Renal cortex interstitium (tissue), 11 donors: ENCODE data around the gene HIRIP3. TPM values are rescaled to one million over a fixed set of nuclear protein-coding genes. Genes with fewer than 3 reads are reported as not detected.

Experiments used
- DNase-seq, 11 donors: peaks; one replicate each; pipeline ENCODE4 v3.0.0-alpha.2; 2013; ENCODE audit warnings: low read depth in 9 of 11, low spot score in 4 of 11; ENCODE audit errors: extremely low read depth in 1 of 11
- polyA plus RNA-seq, 3 donors: library from polyadenylated mRNA; unstranded; fragments of 120-200 nt; gene quantifications; one replicate each; pipeline ENCODE4 v1.2.1, GENCODE V29; 2013; ENCODE audit not compliant: insufficient read length in 3 of 3

The HIRIP3 gene
- polyA plus RNA-seq, 3 donors = 16.4 to 22.1 (median 19.3) TPM

DNA sequence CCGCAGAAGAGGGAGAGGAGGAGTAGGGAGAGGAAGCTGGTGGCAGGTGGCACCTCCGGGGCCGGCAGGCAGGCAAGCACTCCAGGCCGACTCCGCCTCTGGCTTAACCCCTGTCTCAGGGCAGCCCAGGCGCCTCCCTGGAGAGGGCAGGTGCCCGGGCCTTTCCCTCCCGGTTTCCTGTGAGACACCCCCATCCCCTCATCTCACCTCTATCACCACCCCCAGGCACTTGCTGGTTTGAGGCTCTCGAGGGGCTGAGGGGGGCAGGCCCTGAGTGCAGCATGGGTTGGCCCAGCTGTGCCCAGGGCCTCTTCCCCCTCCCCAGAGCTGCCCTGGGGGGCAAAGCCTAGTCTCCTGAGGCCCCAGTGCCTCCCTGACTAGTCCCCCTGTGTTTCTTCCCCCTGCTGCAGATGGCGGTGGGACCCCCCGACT lies 9.4 kb upstream of the HIRIP3 start:
- DNase-seq = no peak

GRCh38 chr16:30004424-30004776 lies 9.0 kb upstream of the HIRIP3 start:
- DNase-seq = no peak

GRCh38 chr16:30003670-30004423 lies 8.4 kb upstream of the HIRIP3 start:
- no peak for DNase-seq

GRCh38 chr16:30002614-30003346 lies 7.4 kb upstream of the HIRIP3 start:
- no peak for DNase-seq

DNA sequence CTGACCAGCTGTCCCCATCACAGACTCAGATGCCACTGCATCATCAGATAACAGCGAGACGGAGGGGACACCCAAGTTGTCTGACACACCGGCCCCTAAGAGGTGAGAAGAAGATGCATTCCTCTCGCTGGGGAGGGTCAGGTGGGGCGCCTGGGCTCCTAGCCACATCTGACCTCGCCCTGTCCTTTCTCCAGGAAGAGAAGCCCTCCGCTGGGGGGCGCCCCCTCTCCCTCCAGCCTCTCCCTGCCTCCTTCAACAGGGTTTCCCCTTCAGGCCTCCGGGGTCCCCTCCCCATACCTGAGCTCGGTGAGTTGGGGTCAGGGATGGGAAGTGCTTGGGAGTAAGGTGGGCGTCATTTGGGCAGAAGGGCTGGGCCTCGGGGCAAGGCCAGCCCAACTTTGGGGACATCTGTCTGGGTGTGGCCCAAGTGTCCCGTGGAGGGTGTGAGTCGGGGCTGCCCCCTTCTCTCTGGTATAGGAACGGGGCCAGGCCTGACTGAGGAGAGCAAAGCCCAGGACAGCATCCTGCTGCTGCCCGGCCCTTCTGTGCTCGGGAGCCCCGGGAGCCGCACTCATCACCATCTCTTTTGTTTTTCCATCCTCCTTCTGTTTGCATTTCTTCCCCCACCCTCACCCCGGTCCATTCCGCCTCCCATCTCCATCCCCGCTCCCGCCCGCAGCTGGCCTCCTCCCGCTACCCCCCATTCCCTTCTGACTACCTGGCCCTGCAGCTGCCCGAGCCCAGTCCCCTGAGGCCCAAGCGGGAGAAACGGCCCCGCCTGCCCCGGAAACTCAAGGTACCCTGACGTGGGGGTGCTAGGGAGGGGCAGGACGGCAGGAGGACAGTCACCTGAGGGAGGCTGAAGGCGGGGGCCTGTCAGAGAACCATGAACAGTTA lies 5.6 kb upstream of the HIRIP3 start:
- no peak for DNase-seq

- no peak for DNase-seq
These were observed 4.2 kb upstream of the HIRIP3 start for GRCh38 chr16:29999605-30000004.

GRCh38 chr16:29996766-29997250 lies 1.4 kb upstream of the HIRIP3 start:
- no peak for DNase-seq

DNA sequence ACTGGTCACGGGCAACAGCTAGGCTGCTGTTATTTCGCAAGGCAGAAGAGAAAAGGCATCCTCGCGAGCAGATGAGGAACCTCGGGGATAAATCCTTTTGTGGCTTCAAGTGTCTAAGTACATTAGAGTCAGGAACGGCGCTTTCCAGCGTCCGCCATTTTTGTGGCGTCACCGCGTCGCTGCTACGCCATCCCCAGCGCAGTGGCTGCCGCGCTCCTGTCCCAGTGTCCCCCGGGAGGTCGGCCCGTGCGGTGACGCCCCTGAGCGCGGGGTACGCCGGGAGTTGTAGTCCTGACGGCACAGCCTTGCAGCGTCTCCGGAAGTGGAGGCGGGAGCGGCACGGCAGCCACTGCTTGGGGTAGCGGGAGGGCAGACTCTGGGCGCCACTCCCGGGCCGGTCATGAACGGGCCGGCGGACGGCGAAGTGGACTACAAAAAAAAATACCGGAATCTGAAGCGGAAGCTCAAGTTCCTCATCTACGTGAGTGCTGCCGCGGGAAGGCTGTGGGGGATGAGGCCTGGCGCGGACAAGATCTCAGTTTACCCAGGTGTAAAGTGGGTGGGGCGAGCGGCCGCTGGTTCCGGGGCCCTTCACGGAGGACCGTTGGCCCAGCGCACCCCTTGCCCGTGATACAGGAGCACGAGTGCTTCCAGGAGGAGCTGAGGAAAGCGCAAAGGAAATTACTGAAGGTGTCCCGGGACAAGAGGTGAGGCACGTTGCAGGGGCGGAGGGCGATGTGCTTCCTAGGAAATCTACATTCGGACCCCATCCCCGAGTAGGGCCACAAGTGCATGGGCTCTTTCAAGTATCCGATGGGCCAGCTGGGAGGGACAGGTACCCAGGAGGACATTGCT lies 721 bp upstream of the HIRIP3 start, which contains the start of gene INO80E:
TSS of gene INO80E (plus strand) at position 331 of the 855 bp plus-strand sequence. CDS start at position 401, 70 bp downstream.
- DNase-seq = peak; percentile 86 to 96 (median 94)

DNA sequence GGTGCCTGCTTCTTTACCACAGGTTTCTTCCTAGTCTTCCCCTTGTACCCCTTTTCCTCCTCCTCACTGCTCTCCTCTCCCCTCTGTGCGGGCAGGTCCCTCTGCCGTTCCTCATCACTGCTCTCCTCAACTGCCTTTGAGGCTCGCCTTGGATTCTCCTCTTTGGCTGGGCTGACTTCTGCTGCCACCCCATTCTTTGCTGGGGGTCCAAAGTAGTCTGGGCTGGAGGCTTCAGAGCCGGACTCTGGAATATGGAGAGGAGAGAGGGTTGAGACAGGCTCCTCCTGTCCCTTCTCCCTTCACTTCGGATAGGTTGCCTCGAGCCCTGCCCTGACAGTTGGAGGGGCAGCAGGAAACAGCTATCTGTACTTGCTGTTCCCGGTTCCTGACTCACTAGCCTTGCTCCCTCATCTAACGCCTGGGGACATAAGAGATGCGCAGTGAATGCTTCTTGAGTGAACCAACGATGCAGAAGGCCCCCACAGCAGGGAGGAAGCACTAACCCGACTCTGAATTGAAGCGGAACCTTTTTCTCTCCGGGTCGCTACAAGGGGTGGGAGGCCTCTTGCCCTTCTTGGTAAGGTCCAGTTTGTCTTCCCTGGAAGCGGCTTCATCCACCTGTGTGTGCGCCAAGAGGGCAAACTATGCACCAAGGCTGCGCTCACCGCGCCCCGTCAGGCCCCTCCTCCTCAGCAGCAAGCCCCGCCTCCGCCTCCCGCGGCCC lies 655 bp downstream of the HIRIP3 start:
- no peak for DNase-seq

- no peak for DNase-seq
These were observed 1.4 kb downstream of the HIRIP3 start for GRCh38 chr16:29993903-29994599.

DNA sequence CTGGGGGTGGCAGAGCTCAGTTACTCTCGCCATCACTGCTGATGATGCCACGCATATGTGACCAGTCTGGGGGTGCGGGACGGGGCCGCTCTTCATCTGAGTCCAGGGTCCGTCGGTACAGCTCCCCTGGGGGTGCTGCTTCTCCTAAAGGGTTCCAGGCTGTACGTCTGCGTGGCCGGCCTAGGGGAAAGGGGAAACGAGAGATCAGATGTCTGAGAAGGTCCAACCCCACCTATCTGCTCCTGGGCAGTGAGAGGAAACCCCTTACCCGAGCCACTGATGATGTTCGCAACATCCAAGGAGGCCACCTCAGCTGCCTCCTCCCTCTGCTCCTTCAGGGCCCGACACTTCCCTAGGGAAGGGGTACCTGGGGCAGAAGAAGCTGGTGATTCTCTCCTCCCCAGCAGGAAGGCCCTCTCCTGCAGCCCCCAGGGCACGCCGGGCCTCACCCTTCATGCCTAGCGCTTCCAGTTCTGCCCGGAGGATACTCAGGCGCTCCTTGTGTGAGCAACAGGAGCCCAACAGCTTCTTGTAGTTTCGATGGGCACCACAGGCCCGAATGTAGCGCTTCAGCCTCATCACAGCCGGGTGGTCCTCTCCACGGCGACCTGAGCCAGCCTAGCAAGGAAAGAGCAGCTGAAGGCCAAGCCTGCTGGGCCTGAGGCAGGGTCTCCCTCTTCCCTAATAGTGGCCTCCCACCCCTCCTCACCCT lies 2.1 kb downstream of the HIRIP3 start:
- DNase-seq = no peak

GRCh38 chr16:29992344-29992967 lies 3.0 kb downstream of the HIRIP3 start:
- DNase-seq = no peak

DNA sequence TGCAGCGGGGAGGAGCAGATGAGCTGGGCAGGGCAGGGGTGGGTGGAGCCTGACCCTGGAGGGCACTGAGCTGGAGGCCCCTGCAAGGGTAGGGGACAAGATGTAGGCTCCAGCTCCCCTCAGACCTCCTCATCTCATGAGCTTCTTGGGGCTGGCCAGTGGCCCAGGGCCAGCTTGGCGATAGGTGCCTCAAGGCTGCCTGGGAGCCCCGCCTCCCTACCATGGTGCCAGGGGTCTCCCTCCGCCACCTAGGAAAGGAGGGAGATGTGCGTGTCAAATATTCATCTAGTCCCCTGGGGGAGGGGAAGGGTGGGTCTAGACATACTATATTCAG lies 3.9 kb downstream of the HIRIP3 start:
- no peak for DNase-seq

DNA sequence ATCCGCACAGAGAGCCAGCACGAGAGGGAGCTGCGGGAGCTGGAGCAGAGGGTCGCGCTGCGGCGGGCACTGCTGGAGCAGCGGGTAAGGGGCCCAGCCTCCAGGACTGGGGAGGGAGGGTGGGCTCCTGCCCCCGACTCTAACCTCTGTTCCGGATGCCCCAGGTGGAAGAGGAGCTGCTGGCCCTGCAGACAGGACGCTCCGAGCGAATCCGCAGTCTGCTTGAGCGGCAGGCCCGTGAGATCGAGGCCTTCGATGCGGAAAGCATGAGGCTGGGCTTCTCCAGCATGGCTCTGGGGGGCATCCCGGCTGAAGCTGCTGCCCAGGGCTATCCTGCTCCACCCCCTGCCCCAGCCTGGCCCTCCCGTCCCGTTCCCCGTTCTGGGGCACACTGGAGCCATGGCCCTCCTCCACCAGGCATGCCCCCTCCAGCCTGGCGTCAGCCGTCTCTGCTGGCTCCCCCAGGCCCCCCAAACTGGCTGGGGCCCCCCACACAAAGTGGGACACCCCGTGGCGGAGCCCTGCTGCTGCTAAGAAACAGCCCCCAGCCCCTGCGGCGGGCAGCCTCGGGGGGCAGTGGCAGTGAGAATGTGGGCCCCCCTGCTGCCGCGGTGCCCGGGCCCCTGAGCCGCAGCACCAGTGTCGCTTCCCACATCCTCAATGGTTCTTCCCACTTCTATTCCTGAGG lies 4.4 kb downstream of the HIRIP3 start:
- no peak for DNase-seq

- no peak for DNase-seq
These were observed 5.4 kb downstream of the HIRIP3 start for GRCh38 chr16:29990034-29990433.
